Measurements from ENCODE around the gene HELZ2.

The HELZ2 gene, protein sequence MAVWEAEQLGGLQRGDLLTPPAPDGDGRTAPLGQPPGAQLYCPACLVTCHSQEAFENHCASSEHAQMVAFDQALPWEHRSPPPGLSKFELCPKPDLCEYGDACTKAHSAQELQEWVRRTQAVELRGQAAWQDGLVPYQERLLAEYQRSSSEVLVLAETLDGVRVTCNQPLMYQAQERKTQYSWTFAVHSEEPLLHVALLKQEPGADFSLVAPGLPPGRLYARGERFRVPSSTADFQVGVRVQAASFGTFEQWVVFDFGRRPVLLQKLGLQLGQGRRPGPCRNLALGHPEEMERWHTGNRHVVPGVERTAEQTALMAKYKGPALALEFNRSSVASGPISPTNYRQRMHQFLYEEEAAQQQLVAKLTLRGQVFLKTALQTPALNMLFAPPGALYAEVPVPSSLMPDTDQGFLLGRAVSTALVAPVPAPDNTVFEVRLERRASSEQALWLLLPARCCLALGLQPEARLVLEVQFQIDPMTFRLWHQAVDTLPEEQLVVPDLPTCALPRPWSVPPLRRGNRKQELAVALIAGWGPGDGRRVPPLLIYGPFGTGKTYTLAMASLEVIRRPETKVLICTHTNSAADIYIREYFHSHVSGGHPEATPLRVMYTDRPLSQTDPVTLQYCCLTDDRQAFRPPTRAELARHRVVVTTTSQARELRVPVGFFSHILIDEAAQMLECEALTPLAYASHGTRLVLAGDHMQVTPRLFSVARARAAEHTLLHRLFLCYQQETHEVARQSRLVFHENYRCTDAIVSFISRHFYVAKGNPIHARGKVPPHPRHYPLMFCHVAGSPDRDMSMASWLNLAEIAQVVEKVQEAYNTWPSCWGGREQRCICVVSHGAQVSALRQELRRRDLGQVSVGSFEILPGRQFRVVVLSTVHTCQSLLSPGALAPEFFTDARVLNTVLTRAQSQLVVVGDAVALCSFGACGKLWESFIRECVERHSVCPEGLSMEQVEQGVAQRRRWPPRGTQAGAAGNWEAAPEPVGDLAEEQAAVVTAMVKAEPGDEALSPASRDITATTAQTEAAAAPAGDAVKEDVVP (N-terminal part only)

DNA sequence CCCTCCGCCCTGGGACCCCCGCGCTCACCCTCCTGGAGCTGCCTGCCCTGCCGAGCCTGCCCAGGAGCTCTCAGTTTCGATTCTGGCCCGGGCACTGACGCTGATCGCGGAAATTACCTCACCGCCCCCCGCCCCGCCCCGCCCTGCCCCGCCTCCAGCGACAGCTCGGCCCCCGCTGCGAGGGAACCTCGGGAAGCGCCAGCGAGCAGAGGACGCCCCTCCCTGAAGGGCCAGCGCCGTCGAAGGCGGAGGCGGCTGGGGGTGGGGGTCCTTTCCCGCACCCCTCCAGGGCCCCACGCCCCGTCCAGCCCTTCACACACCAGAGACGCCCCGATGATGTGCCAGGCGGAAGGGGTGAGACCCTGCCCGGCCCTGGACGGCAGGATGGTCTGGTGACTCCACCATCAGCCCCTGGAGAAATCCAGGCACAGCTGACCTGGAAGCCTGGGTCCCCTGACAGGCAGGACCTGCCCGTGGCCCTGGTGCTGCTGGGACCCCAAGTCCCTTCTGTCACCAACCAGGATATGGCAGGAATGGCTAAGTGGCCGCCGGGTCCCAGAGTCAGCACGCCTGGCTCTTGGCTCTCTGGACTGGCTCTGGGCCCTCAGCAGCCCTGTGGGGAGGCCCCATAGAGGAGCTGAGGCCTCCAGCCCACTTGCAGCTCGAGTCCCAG, at the start of gene HELZ2:
Gene HELZ2 (minus strand): TSS at position 84 of the 673 bp plus-strand sequence. CDS start 1,854 bp downstream, outside the sequence.
- Histone ChIP-seq H3K4me3 (ENCODE audit: low read length) (peak within 1 kb of the TSS; percentile 66; the same call in 1 of the 2 replicates), H3K9me3 (ENCODE audit: control insufficient read depth, insufficient read depth, low read length) (no peaks in the 10 kb centered on the region), H3K27ac (ENCODE audit: low read length) (no peak within 1 kb of the TSS), H3K4me1 (ENCODE audit: control insufficient read depth, insufficient read depth, low read length) (peaks cover 2% of the 10 kb centered on the region; the same call in 1 of the 2 replicates), H3K36me3 (ENCODE audit: control insufficient read depth, insufficient read depth, low read length) (0 out of 2 replicates have a peak, but pooled peaks cover 4% of the 10 kb centered on the region), H3K27me3 (ENCODE audit: control insufficient read depth, insufficient read depth, low read length) (no peaks in the 10 kb centered on the region)
- DNase-seq (ENCODE audit: low read depth, low spot score), result no peak
- no CpG with 5 or more reads among the region's 40 CpGs for WGBS (ENCODE audit: insufficient coverage, insufficient read length)

DNA sequence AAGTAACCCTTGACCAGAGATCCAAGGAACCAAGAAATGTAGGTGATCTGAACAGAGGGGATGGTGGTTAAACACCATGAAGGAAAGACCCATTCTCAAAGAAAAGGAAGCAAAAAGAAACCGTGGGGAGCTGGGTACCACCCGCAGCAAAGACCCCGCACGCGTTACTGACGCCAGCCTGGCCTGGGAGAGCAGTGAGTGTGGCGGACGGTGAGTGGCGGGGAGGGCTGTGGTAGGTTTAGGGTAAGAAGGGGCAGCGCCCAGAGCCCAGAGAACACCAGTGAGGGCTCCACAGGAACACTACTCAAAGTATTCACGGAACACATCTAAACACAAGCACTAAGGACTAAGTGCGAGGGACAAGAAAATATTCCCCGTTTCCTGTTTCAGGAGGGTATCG, 48.7 kb upstream of the HELZ2 start:
- Histone ChIP-seq H3K27ac (ENCODE audit: low read length) (no peak overlapping the region), H3K4me1 (ENCODE audit: control insufficient read depth, insufficient read depth, low read length) (peaks cover 3% of the 10 kb centered on the region)

DNA sequence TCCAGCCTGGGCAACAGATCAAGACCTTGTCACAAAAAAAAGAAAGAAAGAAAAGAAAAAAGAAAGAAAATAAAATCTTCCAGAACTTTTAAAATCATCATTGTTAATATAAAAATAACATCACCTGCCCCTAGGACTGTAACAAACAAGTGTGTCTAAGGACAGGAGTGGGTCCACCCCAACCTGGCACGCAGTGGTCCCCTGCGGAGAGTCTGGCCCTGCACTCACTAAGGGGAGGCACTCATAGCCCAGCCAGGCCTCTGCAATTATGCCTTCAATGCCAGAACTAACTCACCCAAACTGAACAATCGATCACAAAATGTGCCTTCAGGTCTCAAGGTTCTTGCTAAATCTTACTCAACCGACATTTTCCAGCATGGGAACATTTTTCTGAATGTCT, 48.1 kb upstream of the HELZ2 start:
- Histone ChIP-seq H3K36me3 (ENCODE audit: control insufficient read depth, insufficient read depth, low read length) (peaks cover 15% of the 10 kb centered on the region), H3K4me1 (ENCODE audit: control insufficient read depth, insufficient read depth, low read length) (peaks cover 3% of the 10 kb centered on the region), H3K27ac (ENCODE audit: low read length) (no peak overlapping the region), H3K4me3 (ENCODE audit: low read length) (no peak overlapping the region), H3K27me3 (ENCODE audit: control insufficient read depth, insufficient read depth, low read length) (no peaks in the 10 kb centered on the region), H3K9me3 (ENCODE audit: control insufficient read depth, insufficient read depth, low read length) (no peaks in the 10 kb centered on the region)
- no CpG with 5 or more reads among the region's 4 CpGs for WGBS (ENCODE audit: insufficient coverage, insufficient read length)
- DNase-seq (ENCODE audit: low read depth, low spot score), result no peak

More for the DNA sequence above, 48.7 kb upstream of the HELZ2 start:
- Histone ChIP-seq H3K27me3 (ENCODE audit: control insufficient read depth, insufficient read depth, low read length) (no peaks in the 10 kb centered on the region), H3K36me3 (ENCODE audit: control insufficient read depth, insufficient read depth, low read length) (peaks cover 11% of the 10 kb centered on the region), H3K9me3 (ENCODE audit: control insufficient read depth, insufficient read depth, low read length) (no peaks in the 10 kb centered on the region), H3K4me3 (ENCODE audit: low read length) (no peak overlapping the region)
- DNase-seq (ENCODE audit: low read depth, low spot score), result no peak
- WGBS (ENCODE audit: insufficient coverage, insufficient read length), result 100% methylated on average over 1 of the region's 14 CpGs

DNA sequence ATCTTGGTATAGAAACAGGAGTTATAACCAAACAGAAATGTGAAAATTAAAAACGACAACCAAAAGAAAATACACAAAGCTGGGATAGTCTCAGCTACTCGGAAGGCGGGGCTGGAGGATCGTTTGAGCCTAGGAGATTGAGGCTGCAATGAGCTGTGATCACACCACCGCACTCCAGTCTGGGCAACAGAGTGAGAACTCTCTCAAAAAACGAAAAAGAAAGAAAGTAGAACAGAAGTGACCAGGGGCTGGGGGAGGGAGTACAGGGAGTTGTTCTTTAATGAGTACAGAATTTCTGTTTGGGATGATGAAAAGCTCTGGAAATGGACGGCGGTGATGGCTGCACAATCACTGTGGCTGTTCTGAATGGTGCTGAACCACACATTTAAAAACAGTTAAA, 47.0 kb upstream of the HELZ2 start:
- Histone ChIP-seq H3K27ac (ENCODE audit: low read length) (no peak overlapping the region), H3K4me1 (ENCODE audit: control insufficient read depth, insufficient read depth, low read length) (peaks cover 2% of the 10 kb centered on the region), H3K9me3 (ENCODE audit: control insufficient read depth, insufficient read depth, low read length) (no peaks in the 10 kb centered on the region), H3K36me3 (ENCODE audit: control insufficient read depth, insufficient read depth, low read length) (peaks cover 23% of the 10 kb centered on the region), H3K4me3 (ENCODE audit: low read length) (no peak overlapping the region), H3K27me3 (ENCODE audit: control insufficient read depth, insufficient read depth, low read length) (no peaks in the 10 kb centered on the region)
- no peak for DNase-seq (ENCODE audit: low read depth, low spot score)
- WGBS (ENCODE audit: insufficient coverage, insufficient read length), result no CpG with 5 or more reads among the region's 8 CpGs

DNA sequence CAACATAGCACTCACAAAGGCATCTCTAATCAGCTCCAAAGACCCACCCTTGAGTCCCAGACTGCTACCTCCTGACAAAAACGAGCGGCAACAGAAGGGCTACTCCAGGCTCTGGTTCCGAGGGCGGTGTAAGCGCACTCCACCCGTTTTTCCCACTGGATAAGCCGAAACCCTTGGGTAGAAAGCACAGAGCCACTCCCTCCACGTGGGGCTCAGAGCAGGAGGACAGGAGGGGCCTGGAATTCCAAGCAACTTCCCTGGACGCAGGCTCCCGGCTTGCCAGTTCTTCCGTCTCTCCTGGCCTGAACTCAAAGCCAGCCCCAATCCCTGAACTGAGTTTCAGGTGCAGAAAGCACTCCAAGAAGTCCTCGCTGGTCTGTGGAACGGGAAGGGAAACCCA, 45.5 kb upstream of the HELZ2 start:
- Histone ChIP-seq H3K27ac (ENCODE audit: low read length) (no peak overlapping the region), H3K27me3 (ENCODE audit: control insufficient read depth, insufficient read depth, low read length) (no peaks in the 10 kb centered on the region), H3K4me3 (ENCODE audit: low read length) (no peak overlapping the region), H3K9me3 (ENCODE audit: control insufficient read depth, insufficient read depth, low read length) (no peaks in the 10 kb centered on the region; the same call in 1 of the 2 replicates), H3K36me3 (ENCODE audit: control insufficient read depth, insufficient read depth, low read length) (peaks cover 28% of the 10 kb centered on the region), H3K4me1 (ENCODE audit: control insufficient read depth, insufficient read depth, low read length) (peaks cover 2% of the 10 kb centered on the region; the same call in 1 of the 2 replicates)
- WGBS (ENCODE audit: insufficient coverage, insufficient read length), result no CpG with 5 or more reads among the region's 13 CpGs
- no peak for DNase-seq (ENCODE audit: low read depth, low spot score)

DNA sequence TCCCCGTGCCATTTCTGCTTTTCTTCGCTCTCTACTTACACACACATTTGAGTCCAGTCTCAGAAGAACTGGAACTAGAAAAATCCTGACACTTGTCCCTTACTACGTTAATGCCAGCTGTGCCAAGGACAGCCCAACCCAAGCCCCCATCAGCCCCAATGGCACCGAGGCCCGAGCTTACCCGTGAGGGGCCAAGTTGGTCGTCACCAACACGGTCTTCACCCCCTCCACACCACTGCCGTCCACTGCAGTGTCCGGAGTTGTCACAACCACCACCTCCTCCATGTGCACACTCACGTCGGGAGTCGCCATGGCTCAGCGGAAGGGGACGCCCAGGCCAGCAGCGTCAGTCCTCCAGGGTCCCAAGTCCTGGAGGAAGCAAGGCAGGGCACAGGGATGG, 45.0 kb upstream of the HELZ2 start:
- no peak for DNase-seq (ENCODE audit: low read depth, low spot score)
- Histone ChIP-seq H3K36me3 (ENCODE audit: control insufficient read depth, insufficient read depth, low read length) (peaks cover 28% of the 10 kb centered on the region), H3K9me3 (ENCODE audit: control insufficient read depth, insufficient read depth, low read length) (no peaks in the 10 kb centered on the region; the same call in 1 of the 2 replicates), H3K27me3 (ENCODE audit: control insufficient read depth, insufficient read depth, low read length) (no peaks in the 10 kb centered on the region), H3K27ac (ENCODE audit: low read length) (no peak overlapping the region), H3K4me3 (ENCODE audit: low read length) (no peak overlapping the region), H3K4me1 (ENCODE audit: control insufficient read depth, insufficient read depth, low read length) (peaks cover 2% of the 10 kb centered on the region; the same call in 1 of the 2 replicates)
- WGBS (ENCODE audit: insufficient coverage, insufficient read length), result no CpG with 5 or more reads among the region's 16 CpGs

DNA sequence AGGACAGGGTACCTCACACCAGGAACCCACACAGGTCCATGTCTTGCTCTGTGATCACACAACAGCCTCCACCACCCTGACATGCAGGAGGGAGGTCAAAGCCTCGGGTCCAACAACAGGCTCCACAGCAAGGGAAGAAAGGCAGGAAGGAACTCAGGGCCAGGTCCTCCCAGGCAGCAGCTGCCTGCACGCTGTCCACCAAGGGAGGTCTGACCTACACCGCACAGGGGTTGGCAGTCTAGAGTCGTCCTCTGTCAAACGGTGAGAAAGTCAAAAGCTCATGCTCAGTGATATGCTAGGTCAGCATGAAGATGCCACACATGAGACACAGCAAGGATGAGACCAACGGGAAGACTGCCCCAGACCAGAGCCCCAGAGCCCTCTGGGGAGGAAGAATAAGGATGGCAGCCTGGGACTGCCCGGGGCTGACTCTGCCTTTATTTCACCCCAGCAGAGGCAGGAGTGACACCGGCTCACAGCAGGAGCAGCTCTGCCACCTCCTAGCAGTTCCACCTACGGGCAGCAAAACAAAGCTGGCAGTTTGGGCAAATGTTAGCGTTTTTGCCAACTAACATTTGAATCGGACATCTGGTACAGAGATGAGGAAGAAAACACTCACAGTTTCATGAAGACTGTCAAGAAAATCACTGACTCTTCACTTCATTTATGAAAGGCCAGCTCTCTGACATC, 44.4 kb upstream of the HELZ2 start:
- no peak for DNase-seq (ENCODE audit: low read depth, low spot score)
- Histone ChIP-seq H3K36me3 (ENCODE audit: control insufficient read depth, insufficient read depth, low read length) (peaks cover 28% of the 10 kb centered on the region), H3K9me3 (ENCODE audit: control insufficient read depth, insufficient read depth, low read length) (no peaks in the 10 kb centered on the region; the same call in 1 of the 2 replicates), H3K27me3 (ENCODE audit: control insufficient read depth, insufficient read depth, low read length) (no peaks in the 10 kb centered on the region), H3K4me1 (ENCODE audit: control insufficient read depth, insufficient read depth, low read length) (peaks cover 2% of the 10 kb centered on the region; the same call in 1 of the 2 replicates), H3K27ac (ENCODE audit: low read length) (no peak overlapping the region), H3K4me3 (ENCODE audit: low read length) (no peak overlapping the region)
- WGBS (ENCODE audit: insufficient coverage, insufficient read length), result no CpG with 5 or more reads among the region's 11 CpGs

DNA sequence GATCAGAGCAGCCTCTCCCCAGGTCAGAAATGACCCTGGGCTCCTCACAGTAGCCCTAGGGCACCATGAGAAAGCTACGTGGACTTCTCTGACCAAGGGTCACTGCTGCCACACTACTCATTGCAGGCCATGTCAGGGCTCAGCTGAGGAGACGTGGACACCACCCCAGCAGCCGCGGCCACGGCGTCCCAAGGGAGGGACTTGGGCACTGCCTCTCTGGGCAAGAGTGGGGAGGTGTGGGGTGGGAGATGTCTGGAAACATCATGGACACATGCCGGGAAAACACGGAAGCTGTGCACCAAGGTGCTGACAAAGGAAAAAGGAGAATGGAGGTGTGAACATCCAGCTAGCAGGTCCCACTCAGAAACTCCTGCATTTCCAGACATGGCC, 43.8 kb upstream of the HELZ2 start:
- no peak for DNase-seq (ENCODE audit: low read depth, low spot score)
- no CpG with 5 or more reads among the region's 8 CpGs for WGBS (ENCODE audit: insufficient coverage, insufficient read length)
- no peak overlapping the region for H3K4me3 ChIP-seq (ENCODE audit: low read length)
- no peaks in the 10 kb centered on the region; the same call in 1 of the 2 replicates for H3K9me3 ChIP-seq (ENCODE audit: control insufficient read depth, insufficient read depth, low read length)
- no peak overlapping the region for H3K27ac ChIP-seq (ENCODE audit: low read length)
- no peaks in the 10 kb centered on the region for H3K27me3 ChIP-seq (ENCODE audit: control insufficient read depth, insufficient read depth, low read length)
- peaks cover 28% of the 10 kb centered on the region for H3K36me3 ChIP-seq (ENCODE audit: control insufficient read depth, insufficient read depth, low read length)
- peaks cover 1% of the 10 kb centered on the region; the same call in 1 of the 2 replicates for H3K4me1 ChIP-seq (ENCODE audit: control insufficient read depth, insufficient read depth, low read length)

DNA sequence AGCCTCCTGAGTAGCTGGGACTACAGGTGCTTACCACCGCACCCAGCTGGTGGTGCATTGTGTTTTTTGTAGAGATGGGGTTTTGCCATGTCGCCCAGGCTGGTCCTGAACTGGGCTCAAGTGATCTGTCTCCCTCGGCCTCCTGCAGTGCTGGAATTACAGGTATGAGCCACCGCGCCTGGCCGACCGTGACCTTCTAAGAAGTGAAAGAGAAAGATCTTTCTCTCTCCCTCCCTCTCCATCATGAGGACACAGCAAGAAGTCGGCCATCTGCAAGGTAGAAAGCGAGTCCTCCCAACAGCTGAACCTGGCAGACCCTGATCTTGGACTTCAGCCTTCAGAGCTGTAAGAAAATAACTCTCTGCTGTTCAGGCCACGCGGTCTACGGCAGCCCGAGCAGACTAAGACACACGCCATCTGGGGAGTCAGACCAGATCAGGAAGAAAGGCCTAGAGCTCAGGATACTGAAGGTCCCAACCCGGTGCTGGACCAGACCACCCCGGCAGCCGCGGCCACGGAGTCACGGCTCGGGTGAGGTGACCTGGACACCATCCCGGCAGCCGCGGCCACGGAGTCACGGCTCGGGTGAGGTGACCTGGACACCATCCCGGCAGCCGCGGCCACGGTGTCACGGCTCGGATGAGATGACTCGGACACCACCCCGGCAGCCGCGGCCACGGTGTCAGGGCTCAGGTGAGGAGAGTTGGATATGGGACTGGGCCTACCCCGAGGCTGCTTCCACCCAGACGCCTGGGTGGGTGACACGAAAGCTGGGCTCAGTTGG, 43.2 kb upstream of the HELZ2 start:
- Histone ChIP-seq H3K36me3 (ENCODE audit: control insufficient read depth, insufficient read depth, low read length) (peaks cover 28% of the 10 kb centered on the region), H3K4me3 (ENCODE audit: low read length) (no peak overlapping the region), H3K4me1 (ENCODE audit: control insufficient read depth, insufficient read depth, low read length) (no peaks in the 10 kb centered on the region), H3K27me3 (ENCODE audit: control insufficient read depth, insufficient read depth, low read length) (no peaks in the 10 kb centered on the region), H3K9me3 (ENCODE audit: control insufficient read depth, insufficient read depth, low read length) (no peaks in the 10 kb centered on the region; the same call in 1 of the 2 replicates), H3K27ac (ENCODE audit: low read length) (no peak overlapping the region)
- no CpG with 5 or more reads among the region's 41 CpGs for WGBS (ENCODE audit: insufficient coverage, insufficient read length)
- no peak for DNase-seq (ENCODE audit: low read depth, low spot score)
